Loucy (cell line): Measurements from ENCODE around the gene DTX3.

Experiments
- EZH2phosphoT487 ChIP-seq: fragments of 200-600 bp; IDR thresholded peaks from 2 replicates; pipeline ENCODE4 v1.6.1; 2018; ENCODE audit warnings: antibody characterized with exemption, mild to moderate bottlenecking, moderate library complexity, borderline replicate concordance
- TF ChIP-seq, protein P1 (sequence below): fragments of 200-600 bp; sonication (generic); conservative IDR thresholded peaks from 2 replicates; pipeline ENCODE4 v1.5.1; 2014; ENCODE audit warnings: mild to moderate bottlenecking, antibody characterized with exemption, low read length

DNA sequence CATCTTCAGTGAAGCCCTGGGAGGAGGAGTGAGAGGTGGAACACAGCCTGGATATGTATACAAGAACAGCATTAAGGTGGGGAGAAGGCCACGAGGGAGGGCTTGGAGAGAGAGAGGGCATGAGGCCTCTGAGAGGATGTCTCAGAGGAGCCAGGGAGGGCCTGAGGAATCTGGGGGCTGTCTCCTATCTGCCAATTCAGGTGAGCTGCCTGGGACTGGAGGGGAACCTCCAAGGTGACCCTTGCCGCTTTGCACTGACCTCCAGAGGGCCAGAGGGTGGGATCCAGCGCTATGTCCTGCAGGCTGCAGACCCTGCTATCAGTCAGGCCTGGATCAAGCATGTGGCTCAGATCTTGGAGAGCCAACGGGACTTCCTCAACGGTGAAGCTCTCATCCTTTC is 11.0 kb downstream of the DTX3 start:
- TF ChIP-seq, protein P1, sequence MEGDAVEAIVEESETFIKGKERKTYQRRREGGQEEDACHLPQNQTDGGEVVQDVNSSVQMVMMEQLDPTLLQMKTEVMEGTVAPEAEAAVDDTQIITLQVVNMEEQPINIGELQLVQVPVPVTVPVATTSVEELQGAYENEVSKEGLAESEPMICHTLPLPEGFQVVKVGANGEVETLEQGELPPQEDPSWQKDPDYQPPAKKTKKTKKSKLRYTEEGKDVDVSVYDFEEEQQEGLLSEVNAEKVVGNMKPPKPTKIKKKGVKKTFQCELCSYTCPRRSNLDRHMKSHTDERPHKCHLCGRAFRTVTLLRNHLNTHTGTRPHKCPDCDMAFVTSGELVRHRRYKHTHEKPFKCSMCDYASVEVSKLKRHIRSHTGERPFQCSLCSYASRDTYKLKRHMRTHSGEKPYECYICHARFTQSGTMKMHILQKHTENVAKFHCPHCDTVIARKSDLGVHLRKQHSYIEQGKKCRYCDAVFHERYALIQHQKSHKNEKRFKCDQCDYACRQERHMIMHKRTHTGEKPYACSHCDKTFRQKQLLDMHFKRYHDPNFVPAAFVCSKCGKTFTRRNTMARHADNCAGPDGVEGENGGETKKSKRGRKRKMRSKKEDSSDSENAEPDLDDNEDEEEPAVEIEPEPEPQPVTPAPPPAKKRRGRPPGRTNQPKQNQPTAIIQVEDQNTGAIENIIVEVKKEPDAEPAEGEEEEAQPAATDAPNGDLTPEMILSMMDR: no peak
- TF ChIP-seq EZH2phosphoT487: no peak
